ENCODE measurements around the gene TMEM178B. TPM values are rescaled to one million over a fixed set of nuclear protein-coding genes. Genes with fewer than 3 reads are reported as not detected.

TMEM178B gene
- total and polyA plus RNA-seq, 7 donors, result 0.16 to 4.7 (median 1.4) TPM; not detected in 2

GRCh38 chr7:141246426-141246825, 172.6 kb downstream of the TMEM178B start:
- Histone ChIP-seq H3K36me3 (no peaks in the 10 kb centered on the region), H3K4me3 (no peak overlapping the region), H3K9me3 (no peaks in the 10 kb centered on the region), H3K27me3 (no peaks in the 10 kb centered on the region), H3K27ac (no peak overlapping the region), H3K4me1 (no peaks in the 10 kb centered on the region)
- intact Hi-C loops (cut with DNase I), result no loop called here
- WGBS, 2 donors, result 67 to 84% methylated on average over 6 of the region's 6 CpGs
- DNase-seq, result no peak
- TF ChIP-seq POLR2AphosphoS5 (IDR thresholded peaks at IDR 0.05), result no peak
- TF ChIP-seq CTCF (IDR thresholded peaks at IDR 0.05), result no peak
- no peak for TF ChIP-seq POLR2A (IDR thresholded peaks at IDR 0.05)
- TF ChIP-seq EP300 (IDR thresholded peaks at IDR 0.05), result no peak

GRCh38 chr7:141251180-141251579, 177.3 kb downstream of the TMEM178B start:
- DNase-seq, result no peak
- TF ChIP-seq CTCF (IDR thresholded peaks at IDR 0.05), result no peak
- TF ChIP-seq POLR2AphosphoS5 (IDR thresholded peaks at IDR 0.05), result no peak
- TF ChIP-seq EP300 (IDR thresholded peaks at IDR 0.05), result no peak
- no peak for TF ChIP-seq POLR2A (IDR thresholded peaks at IDR 0.05)
- Histone ChIP-seq H3K36me3 (no peaks in the 10 kb centered on the region), H3K4me3 (no peak overlapping the region), H3K27ac (no peak overlapping the region), H3K27me3 (no peaks in the 10 kb centered on the region), H3K9me3 (no peaks in the 10 kb centered on the region), H3K4me1 (no peaks in the 10 kb centered on the region)
- 55 to 77% methylated on average over 1 of the region's 1 CpG for WGBS, 2 donors
- intact Hi-C loops (cut with DNase I), result no loop called here

- WGBS, 2 donors, result 68 to 82% methylated on average over 2 of the region's 2 CpGs
- H3K4me3 ChIP-seq, result no peak overlapping the region
- H3K27ac ChIP-seq, result no peak overlapping the region
- no peak for DNase-seq
- H3K36me3 ChIP-seq, result no peaks in the 10 kb centered on the region
- H3K27me3 ChIP-seq, result no peaks in the 10 kb centered on the region
- peaks cover 0 to 3% (median 0%) of the 10 kb centered on the region in 4 donors for H3K9me3 ChIP-seq
- no peaks in the 10 kb centered on the region for H3K4me1 ChIP-seq
- TF ChIP-seq CTCF (IDR thresholded peaks at IDR 0.05) (no peak), EP300 (IDR thresholded peaks at IDR 0.05) (no peak), POLR2A (IDR thresholded peaks at IDR 0.05) (no peak), POLR2AphosphoS5 (IDR thresholded peaks at IDR 0.05) (no peak)
- intact Hi-C loops (cut with DNase I), result no loop called here
Observed at GRCh38 chr7:141251957-141252356, 178.1 kb downstream of the TMEM178B start.

GRCh38 chr7:141257597-141257996, 183.7 kb downstream of the TMEM178B start:
- Histone ChIP-seq H3K9me3 (peaks cover 0 to 17% (median 1%) of the 10 kb centered on the region in 4 donors), H3K4me3 (no peak overlapping the region), H3K27me3 (no peaks in the 10 kb centered on the region), H3K36me3 (no peaks in the 10 kb centered on the region), H3K27ac (no peak overlapping the region), H3K4me1 (no peaks in the 10 kb centered on the region)
- TF ChIP-seq POLR2AphosphoS5 (IDR thresholded peaks at IDR 0.05), result no peak
- no peak for TF ChIP-seq POLR2A (IDR thresholded peaks at IDR 0.05)
- TF ChIP-seq EP300 (IDR thresholded peaks at IDR 0.05), result no peak
- TF ChIP-seq CTCF (IDR thresholded peaks at IDR 0.05), result no peak
- no peak for DNase-seq
- intact Hi-C loops (cut with DNase I), result no loop called here
- 78 to 97% methylated on average over 2 of the region's 2 CpGs for WGBS, 2 donors

GRCh38 chr7:141258559-141258958, 184.7 kb downstream of the TMEM178B start:
- Histone ChIP-seq H3K27me3 (no peaks in the 10 kb centered on the region), H3K4me3 (no peak overlapping the region), H3K27ac (no peak overlapping the region), H3K9me3 (peaks cover 0 to 17% (median 1%) of the 10 kb centered on the region in 4 donors), H3K4me1 (no peaks in the 10 kb centered on the region), H3K36me3 (no peaks in the 10 kb centered on the region)
- TF ChIP-seq EP300 (IDR thresholded peaks at IDR 0.05) (no peak), POLR2A (IDR thresholded peaks at IDR 0.05) (no peak), CTCF (IDR thresholded peaks at IDR 0.05) (no peak), POLR2AphosphoS5 (IDR thresholded peaks at IDR 0.05) (no peak)
- intact Hi-C loops (cut with DNase I), result no loop called here
- DNase-seq, result no peak
- WGBS, 2 donors, result 59 to 87% methylated on average over 5 of the region's 5 CpGs

Measured in sigmoid colon (tissue), 7 donors.